HFF-Myc (cell line): Measurements from ENCODE around the gene MEIS3.

ENCODE experiments used
- DNase-seq: peaks from one replicate; pipeline ENCODE4 v3.0.0-alpha.2; 2011; ENCODE audit warnings: low read depth; ENCODE audit errors: extremely low read depth
- H3K4me3 ChIP-seq: replicated peaks from 2 replicates; pipeline ENCODE4 v1.5.1; 2011; ENCODE audit warnings: low read depth, mild to moderate bottlenecking, control low read depth, low read length
- CTCF ChIP-seq: IDR thresholded peaks from 2 replicates; pipeline ENCODE4 v1.5.1; 2012; ENCODE audit warnings: mild to moderate bottlenecking, low read depth, low read length, control low read depth; ENCODE audit errors: missing control alignments

Gene MEIS3

GRCh38 chr19:47381121-47381520, 38.2 kb downstream of the MEIS3 start:
- no peak for TF ChIP-seq CTCF
- DNase-seq = no peak
- H3K4me3 ChIP-seq = no peak overlapping the region

GRCh38 chr19:47380559-47380958, 38.8 kb downstream of the MEIS3 start:
- DNase-seq = no peak
- no peak for TF ChIP-seq CTCF

GRCh38 chr19:47379381-47379938, 39.9 kb downstream of the MEIS3 start:
- no peak for TF ChIP-seq CTCF
- no peak for DNase-seq
- no peak overlapping the region for H3K4me3 ChIP-seq

More at GRCh38 chr19:47380559-47380958, 38.8 kb downstream of the MEIS3 start:
- no peak overlapping the region for H3K4me3 ChIP-seq

- no peak for TF ChIP-seq CTCF
- no peak for DNase-seq
These were observed 41.1 kb downstream of the MEIS3 start for GRCh38 chr19:47378246-47378645.

GRCh38 chr19:47377801-47378200, 41.5 kb downstream of the MEIS3 start:
- DNase-seq = no peak
- TF ChIP-seq CTCF = no peak
- no peak overlapping the region for H3K4me3 ChIP-seq

More at GRCh38 chr19:47378246-47378645, 41.1 kb downstream of the MEIS3 start:
- H3K4me3 ChIP-seq = no peak overlapping the region

- no peak for DNase-seq
- no peak for TF ChIP-seq CTCF
These were observed 42.1 kb downstream of the MEIS3 start for GRCh38 chr19:47377208-47377701.

More at GRCh38 chr19:47377208-47377701, 42.1 kb downstream of the MEIS3 start:
- H3K4me3 ChIP-seq = no peak overlapping the region
